Panc1 (cell line): ENCODE measurements around the gene HCRTR1.

Source experiments
- POLR2AphosphoS5 ChIP-seq: IDR thresholded peaks from 2 replicates; pipeline ENCODE4 v1.6.1; 2012; ENCODE audit warnings: mild to moderate bottlenecking, low read depth, low read length, moderate library complexity
- TCF7L2 ChIP-seq: IDR thresholded peaks from 2 replicates; pipeline ENCODE4 v1.6.1; 2011; ENCODE audit warnings: mild to moderate bottlenecking, low read depth, low read length, inconsistent platforms
- TF ChIP-seq, protein P1 (sequence below): fragments of 450-650 bp; IDR thresholded peaks from 2 replicates; pipeline ENCODE4 v1.5.1; 2017; ENCODE audit warnings: mild to moderate bottlenecking
- TF ChIP-seq, protein P2 (sequence below), 2 experiments: IDR thresholded peaks; 2 replicates each; pipeline ENCODE4 v1.6.1; 2011 to 2012; ENCODE audit warnings: low read depth in 2 of 2, control low read depth in 1 of 2, low read length in 1 of 2, mild to moderate bottlenecking in 1 of 2, moderate library complexity in 1 of 2; ENCODE audit not compliant: insufficient read depth in 1 of 2

DNA sequence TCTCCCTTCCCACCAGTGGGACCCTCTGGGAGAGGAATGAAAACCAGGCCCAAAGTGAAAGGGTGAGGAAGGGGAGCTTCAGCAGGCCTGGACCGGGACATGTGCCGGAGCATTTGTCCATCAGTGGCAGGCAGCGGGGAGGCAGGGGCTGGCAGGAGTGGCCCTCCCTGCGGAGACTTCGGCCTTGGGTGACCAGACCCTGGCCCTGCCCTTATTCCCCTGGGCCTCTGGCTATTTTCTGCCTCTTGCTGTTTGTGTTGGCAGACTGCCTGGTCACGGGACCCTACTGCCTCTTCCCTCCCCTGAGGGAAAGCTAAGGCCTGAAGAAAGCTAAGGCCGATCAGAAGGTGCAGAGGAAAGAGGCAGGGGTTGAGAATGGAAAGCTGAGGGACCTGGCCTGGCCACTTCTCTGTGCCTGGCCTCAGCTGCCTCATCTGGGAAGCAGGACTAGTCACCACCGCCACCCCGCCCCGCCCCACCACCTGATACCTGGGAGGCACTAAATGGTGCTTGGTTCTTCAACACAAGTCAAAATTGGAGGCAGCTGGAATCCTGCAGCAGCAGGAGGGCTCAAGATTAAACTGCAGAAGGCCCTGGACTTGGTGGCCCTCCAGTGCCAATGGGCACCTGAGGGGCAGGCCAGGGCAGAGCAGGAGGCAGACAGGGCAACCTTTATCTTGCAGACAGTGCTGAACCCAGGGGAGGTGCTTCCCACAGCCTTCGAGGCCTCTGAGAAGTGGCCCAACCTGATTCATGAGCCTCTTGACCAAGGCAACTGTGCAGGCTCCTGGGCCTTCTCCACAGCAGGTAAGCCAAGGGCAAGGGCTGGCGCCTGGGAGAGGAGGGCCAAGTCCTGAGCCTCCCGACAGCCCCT is 33.3 kb upstream of the HCRTR1 start:
- TF ChIP-seq, protein P1, sequence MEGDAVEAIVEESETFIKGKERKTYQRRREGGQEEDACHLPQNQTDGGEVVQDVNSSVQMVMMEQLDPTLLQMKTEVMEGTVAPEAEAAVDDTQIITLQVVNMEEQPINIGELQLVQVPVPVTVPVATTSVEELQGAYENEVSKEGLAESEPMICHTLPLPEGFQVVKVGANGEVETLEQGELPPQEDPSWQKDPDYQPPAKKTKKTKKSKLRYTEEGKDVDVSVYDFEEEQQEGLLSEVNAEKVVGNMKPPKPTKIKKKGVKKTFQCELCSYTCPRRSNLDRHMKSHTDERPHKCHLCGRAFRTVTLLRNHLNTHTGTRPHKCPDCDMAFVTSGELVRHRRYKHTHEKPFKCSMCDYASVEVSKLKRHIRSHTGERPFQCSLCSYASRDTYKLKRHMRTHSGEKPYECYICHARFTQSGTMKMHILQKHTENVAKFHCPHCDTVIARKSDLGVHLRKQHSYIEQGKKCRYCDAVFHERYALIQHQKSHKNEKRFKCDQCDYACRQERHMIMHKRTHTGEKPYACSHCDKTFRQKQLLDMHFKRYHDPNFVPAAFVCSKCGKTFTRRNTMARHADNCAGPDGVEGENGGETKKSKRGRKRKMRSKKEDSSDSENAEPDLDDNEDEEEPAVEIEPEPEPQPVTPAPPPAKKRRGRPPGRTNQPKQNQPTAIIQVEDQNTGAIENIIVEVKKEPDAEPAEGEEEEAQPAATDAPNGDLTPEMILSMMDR, result no peak
- TF ChIP-seq, protein P2, sequence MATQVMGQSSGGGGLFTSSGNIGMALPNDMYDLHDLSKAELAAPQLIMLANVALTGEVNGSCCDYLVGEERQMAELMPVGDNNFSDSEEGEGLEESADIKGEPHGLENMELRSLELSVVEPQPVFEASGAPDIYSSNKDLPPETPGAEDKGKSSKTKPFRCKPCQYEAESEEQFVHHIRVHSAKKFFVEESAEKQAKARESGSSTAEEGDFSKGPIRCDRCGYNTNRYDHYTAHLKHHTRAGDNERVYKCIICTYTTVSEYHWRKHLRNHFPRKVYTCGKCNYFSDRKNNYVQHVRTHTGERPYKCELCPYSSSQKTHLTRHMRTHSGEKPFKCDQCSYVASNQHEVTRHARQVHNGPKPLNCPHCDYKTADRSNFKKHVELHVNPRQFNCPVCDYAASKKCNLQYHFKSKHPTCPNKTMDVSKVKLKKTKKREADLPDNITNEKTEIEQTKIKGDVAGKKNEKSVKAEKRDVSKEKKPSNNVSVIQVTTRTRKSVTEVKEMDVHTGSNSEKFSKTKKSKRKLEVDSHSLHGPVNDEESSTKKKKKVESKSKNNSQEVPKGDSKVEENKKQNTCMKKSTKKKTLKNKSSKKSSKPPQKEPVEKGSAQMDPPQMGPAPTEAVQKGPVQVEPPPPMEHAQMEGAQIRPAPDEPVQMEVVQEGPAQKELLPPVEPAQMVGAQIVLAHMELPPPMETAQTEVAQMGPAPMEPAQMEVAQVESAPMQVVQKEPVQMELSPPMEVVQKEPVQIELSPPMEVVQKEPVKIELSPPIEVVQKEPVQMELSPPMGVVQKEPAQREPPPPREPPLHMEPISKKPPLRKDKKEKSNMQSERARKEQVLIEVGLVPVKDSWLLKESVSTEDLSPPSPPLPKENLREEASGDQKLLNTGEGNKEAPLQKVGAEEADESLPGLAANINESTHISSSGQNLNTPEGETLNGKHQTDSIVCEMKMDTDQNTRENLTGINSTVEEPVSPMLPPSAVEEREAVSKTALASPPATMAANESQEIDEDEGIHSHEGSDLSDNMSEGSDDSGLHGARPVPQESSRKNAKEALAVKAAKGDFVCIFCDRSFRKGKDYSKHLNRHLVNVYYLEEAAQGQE (IDR thresholded peaks at IDR 0.05; ENCODE audit: insufficient read depth in 1 of 2, low read depth in 2 of 2, low read length in 1 of 2), result no peak
- TF ChIP-seq POLR2AphosphoS5 (no peak), TCF7L2 (no peak)
